ENCODE results near the gene KANK2. TPM values are rescaled to one million over a fixed set of nuclear protein-coding genes. Genes with fewer than 3 reads are reported as not detected.
A peak's percentile ranks its signal among the peaks of the same experiment; 100 is the strongest.

Gene KANK2
- total RNA-seq, 1 donor from 2014 or later: 23.0 TPM

- Mint-ChIP-seq H3K27ac (ENCODE audit: unreplicated experiment) (no peak overlapping the region), H3K4me1 (ENCODE audit: low read depth, unreplicated experiment) (no peaks in the 10 kb centered on the region), H3K27me3 (ENCODE audit: unreplicated experiment) (peaks cover 9% of the 10 kb centered on the region), H3K4me3 (ENCODE audit: unreplicated experiment) (no peak overlapping the region), H3K36me3 (ENCODE audit: unreplicated experiment) (peaks cover 28% of the 10 kb centered on the region), H3K9me3 (ENCODE audit: unreplicated experiment) (peaks cover 5% of the 10 kb centered on the region)
- DNase-seq: no peak
- TF ChIP-seq CTCF (IDR thresholded peaks at IDR 0.05; ENCODE audit: partially characterized antibody, unreplicated experiment): no peak
Observed at GRCh38 chr19:11223200-11223599, 25.9 kb upstream of the KANK2 start.

- no peaks in the 10 kb centered on the region for H3K4me1 Mint-ChIP-seq (ENCODE audit: low read depth, unreplicated experiment)
Observed at GRCh38 chr19:11221082-11221598, 23.8 kb upstream of the KANK2 start.

GRCh38 chr19:11214387-11214786, 17.0 kb upstream of the KANK2 start:
- no peak for DNase-seq
- Mint-ChIP-seq H3K27ac (ENCODE audit: unreplicated experiment) (no peak overlapping the region), H3K4me3 (ENCODE audit: unreplicated experiment) (no peak overlapping the region), H3K36me3 (ENCODE audit: unreplicated experiment) (peaks cover 14% of the 10 kb centered on the region), H3K27me3 (ENCODE audit: unreplicated experiment) (peaks cover 13% of the 10 kb centered on the region), H3K4me1 (ENCODE audit: low read depth, unreplicated experiment) (no peaks in the 10 kb centered on the region), H3K9me3 (ENCODE audit: unreplicated experiment) (peaks cover 16% of the 10 kb centered on the region)
- TF ChIP-seq CTCF (IDR thresholded peaks at IDR 0.05; ENCODE audit: partially characterized antibody, unreplicated experiment): no peak

More at GRCh38 chr19:11221082-11221598, 23.8 kb upstream of the KANK2 start:
- peaks cover 23% of the 10 kb centered on the region for H3K36me3 Mint-ChIP-seq (ENCODE audit: unreplicated experiment)
- H3K27me3 Mint-ChIP-seq (ENCODE audit: unreplicated experiment): peaks cover 7% of the 10 kb centered on the region
- no peak for TF ChIP-seq CTCF (IDR thresholded peaks at IDR 0.05; ENCODE audit: partially characterized antibody, unreplicated experiment)
- peaks cover 5% of the 10 kb centered on the region for H3K9me3 Mint-ChIP-seq (ENCODE audit: unreplicated experiment)
- H3K4me3 Mint-ChIP-seq (ENCODE audit: unreplicated experiment): no peak overlapping the region
- no peak for DNase-seq
- H3K27ac Mint-ChIP-seq (ENCODE audit: unreplicated experiment): no peak overlapping the region

- no peak overlapping the region for H3K4me3 Mint-ChIP-seq (ENCODE audit: unreplicated experiment)
- TF ChIP-seq CTCF (IDR thresholded peaks at IDR 0.05; ENCODE audit: partially characterized antibody, unreplicated experiment): no peak
- peaks cover 14% of the 10 kb centered on the region for H3K36me3 Mint-ChIP-seq (ENCODE audit: unreplicated experiment)
Observed at GRCh38 chr19:11210656-11210928, 13.2 kb upstream of the KANK2 start.

GRCh38 chr19:11209839-11210655, 12.7 kb upstream of the KANK2 start:
- H3K36me3 Mint-ChIP-seq (ENCODE audit: unreplicated experiment): peaks cover 14% of the 10 kb centered on the region
- H3K4me1 Mint-ChIP-seq (ENCODE audit: low read depth, unreplicated experiment): no peaks in the 10 kb centered on the region
- peaks cover 16% of the 10 kb centered on the region for H3K9me3 Mint-ChIP-seq (ENCODE audit: unreplicated experiment)
- H3K27me3 Mint-ChIP-seq (ENCODE audit: unreplicated experiment): peaks cover 15% of the 10 kb centered on the region
- H3K4me3 Mint-ChIP-seq (ENCODE audit: unreplicated experiment): no peak overlapping the region
- TF ChIP-seq CTCF (IDR thresholded peaks at IDR 0.05; ENCODE audit: partially characterized antibody, unreplicated experiment): no peak
- H3K27ac Mint-ChIP-seq (ENCODE audit: unreplicated experiment): peak overlapping the region; percentile 50
- no peak for DNase-seq

More at GRCh38 chr19:11210656-11210928, 13.2 kb upstream of the KANK2 start:
- DNase-seq: no peak
- Mint-ChIP-seq H3K27me3 (ENCODE audit: unreplicated experiment) (peaks cover 15% of the 10 kb centered on the region), H3K9me3 (ENCODE audit: unreplicated experiment) (peaks cover 16% of the 10 kb centered on the region), H3K27ac (ENCODE audit: unreplicated experiment) (peak overlapping the region; percentile 50), H3K4me1 (ENCODE audit: low read depth, unreplicated experiment) (no peaks in the 10 kb centered on the region)

Data from glutamatergic neuron (in vitro differentiated cells).